Bronchus fibroblast of lung (primary cell): ENCODE data around the gene USP17L5. TPM values are rescaled to one million over a fixed set of nuclear protein-coding genes. Genes with fewer than 3 reads are reported as not detected.

Experiments used
- total RNA-seq: library from RNA; depleted of rRNA; stranded (reverse); fragments of >200 nt; gene quantifications from 2 replicates; pipeline ENCODE4 v1.2.3, GENCODE V29; 2015

USP17L5 gene, protein sequence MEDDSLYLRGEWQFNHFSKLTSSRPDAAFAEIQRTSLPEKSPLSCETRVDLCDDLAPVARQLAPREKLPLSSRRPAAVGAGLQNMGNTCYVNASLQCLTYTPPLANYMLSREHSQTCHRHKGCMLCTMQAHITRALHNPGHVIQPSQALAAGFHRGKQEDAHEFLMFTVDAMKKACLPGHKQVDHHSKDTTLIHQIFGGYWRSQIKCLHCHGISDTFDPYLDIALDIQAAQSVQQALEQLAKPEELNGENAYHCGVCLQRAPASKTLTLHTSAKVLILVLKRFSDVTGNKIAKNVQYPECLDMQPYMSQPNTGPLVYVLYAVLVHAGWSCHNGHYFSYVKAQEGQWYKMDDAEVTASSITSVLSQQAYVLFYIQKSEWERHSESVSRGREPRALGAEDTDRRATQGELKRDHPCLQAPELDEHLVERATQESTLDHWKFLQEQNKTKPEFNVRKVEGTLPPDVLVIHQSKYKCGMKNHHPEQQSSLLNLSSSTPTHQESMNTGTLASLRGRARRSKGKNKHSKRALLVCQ
- total RNA-seq = not detected in 2 replicates

DNA sequence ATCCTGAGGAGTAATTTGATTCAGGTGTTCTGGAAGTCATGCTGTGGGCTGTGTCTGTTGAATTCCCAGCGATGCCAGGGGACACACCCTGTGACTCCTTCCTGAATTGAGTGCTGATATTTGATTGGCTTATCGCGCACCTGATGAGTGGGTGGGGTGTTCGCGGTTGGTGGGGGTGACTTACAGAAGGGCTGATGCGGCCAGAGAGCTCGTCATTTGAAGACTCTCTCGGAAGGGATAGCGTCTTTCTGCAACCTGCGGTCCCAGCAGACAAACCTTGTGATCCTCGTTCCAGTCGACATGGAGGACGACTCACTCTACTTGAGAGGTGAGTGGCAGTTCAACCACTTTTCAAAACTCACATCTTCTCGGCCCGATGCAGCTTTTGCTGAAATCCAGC, at the start of gene USP17L5:
Gene USP17L5, plus strand, starts transcription at position 301 of the 400 bp plus-strand sequence. Its CDS starts 0 bp downstream, at position 301.

DNA sequence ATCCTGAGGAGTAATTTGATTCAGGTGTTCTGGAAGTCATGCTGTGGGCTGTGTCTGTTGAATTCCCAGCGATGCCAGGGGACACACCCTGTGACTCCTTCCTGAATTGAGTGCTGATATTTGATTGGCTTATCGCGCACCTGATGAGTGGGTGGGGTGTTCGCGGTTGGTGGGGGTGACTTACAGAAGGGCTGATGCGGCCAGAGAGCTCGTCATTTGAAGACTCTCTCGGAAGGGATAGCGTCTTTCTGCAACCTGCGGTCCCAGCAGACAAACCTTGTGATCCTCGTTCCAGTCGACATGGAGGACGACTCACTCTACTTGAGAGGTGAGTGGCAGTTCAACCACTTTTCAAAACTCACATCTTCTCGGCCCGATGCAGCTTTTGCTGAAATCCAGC, 14.3 kb upstream of the USP17L5 start, which contains the start of gene USP17L24:
Gene USP17L24, plus strand, starts transcription at position 301 of the 400 bp plus-strand sequence. Its CDS starts 0 bp downstream, at position 301.

DNA sequence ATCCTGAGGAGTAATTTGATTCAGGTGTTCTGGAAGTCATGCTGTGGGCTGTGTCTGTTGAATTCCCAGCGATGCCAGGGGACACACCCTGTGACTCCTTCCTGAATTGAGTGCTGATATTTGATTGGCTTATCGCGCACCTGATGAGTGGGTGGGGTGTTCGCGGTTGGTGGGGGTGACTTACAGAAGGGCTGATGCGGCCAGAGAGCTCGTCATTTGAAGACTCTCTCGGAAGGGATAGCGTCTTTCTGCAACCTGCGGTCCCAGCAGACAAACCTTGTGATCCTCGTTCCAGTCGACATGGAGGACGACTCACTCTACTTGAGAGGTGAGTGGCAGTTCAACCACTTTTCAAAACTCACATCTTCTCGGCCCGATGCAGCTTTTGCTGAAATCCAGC, 9.6 kb upstream of the USP17L5 start, which contains the start of gene USP17L25:
Gene USP17L25, plus strand, starts transcription at position 301 of the 400 bp plus-strand sequence. Its CDS starts 0 bp downstream, at position 301.

DNA sequence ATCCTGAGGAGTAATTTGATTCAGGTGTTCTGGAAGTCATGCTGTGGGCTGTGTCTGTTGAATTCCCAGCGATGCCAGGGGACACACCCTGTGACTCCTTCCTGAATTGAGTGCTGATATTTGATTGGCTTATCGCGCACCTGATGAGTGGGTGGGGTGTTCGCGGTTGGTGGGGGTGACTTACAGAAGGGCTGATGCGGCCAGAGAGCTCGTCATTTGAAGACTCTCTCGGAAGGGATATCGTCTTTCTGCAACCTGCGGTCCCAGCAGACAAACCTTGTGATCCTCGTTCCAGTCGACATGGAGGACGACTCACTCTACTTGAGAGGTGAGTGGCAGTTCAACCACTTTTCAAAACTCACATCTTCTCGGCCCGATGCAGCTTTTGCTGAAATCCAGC, 4.8 kb upstream of the USP17L5 start, which contains the start of gene USP17L26:
Gene USP17L26, plus strand, starts transcription at position 301 of the 400 bp plus-strand sequence. Its CDS starts 0 bp downstream, at position 301.

DNA sequence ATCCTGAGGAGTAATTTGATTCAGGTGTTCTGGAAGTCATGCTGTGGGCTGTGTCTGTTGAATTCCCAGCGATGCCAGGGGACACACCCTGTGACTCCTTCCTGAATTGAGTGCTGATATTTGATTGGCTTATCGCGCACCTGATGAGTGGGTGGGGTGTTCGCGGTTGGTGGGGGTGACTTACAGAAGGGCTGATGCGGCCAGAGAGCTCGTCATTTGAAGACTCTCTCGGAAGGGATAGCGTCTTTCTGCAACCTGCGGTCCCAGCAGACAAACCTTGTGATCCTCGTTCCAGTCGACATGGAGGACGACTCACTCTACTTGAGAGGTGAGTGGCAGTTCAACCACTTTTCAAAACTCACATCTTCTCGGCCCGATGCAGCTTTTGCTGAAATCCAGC, 4.6 kb downstream of the USP17L5 start, which contains the start of gene USP17L27:
Gene USP17L27, plus strand, starts transcription at position 301 of the 400 bp plus-strand sequence. Its CDS starts 0 bp downstream, at position 301.

DNA sequence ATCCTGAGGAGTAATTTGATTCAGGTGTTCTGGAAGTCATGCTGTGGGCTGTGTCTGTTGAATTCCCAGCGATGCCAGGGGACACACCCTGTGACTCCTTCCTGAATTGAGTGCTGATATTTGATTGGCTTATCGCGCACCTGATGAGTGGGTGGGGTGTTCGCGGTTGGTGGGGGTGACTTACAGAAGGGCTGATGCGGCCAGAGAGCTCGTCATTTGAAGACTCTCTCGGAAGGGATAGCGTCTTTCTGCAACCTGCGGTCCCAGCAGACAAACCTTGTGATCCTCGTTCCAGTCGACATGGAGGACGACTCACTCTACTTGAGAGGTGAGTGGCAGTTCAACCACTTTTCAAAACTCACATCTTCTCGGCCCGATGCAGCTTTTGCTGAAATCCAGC, 9.4 kb downstream of the USP17L5 start, which contains the start of gene USP17L28:
Gene USP17L28, plus strand, starts transcription at position 301 of the 400 bp plus-strand sequence. Its CDS starts 0 bp downstream, at position 301.

DNA sequence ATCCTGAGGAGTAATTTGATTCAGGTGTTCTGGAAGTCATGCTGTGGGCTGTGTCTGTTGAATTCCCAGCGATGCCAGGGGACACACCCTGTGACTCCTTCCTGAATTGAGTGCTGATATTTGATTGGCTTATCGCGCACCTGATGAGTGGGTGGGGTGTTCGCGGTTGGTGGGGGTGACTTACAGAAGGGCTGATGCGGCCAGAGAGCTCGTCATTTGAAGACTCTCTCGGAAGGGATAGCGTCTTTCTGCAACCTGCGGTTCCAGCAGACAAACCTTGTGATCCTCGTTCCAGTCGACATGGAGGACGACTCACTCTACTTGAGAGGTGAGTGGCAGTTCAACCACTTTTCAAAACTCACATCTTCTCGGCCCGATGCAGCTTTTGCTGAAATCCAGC, 14.1 kb downstream of the USP17L5 start, which contains the start of gene USP17L29:
Gene USP17L29, plus strand, starts transcription at position 301 of the 400 bp plus-strand sequence. Its CDS starts 0 bp downstream, at position 301.

DNA sequence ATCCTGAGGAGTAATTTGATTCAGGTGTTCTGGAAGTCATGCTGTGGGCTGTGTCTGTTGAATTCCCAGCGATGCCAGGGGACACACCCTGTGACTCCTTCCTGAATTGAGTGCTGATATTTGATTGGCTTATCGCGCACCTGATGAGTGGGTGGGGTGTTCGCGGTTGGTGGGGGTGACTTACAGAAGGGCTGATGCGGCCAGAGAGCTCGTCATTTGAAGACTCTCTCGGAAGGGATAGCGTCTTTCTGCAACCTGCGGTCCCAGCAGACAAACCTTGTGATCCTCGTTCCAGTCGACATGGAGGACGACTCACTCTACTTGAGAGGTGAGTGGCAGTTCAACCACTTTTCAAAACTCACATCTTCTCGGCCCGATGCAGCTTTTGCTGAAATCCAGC, 23.6 kb downstream of the USP17L5 start, which contains the start of gene USP17L30:
Gene USP17L30, plus strand, starts transcription at position 301 of the 400 bp plus-strand sequence. Its CDS starts 0 bp downstream, at position 301.

Other genes with a start within 250 kb of the USP17L5 start
- gene FAM90A26, start 169.0 kb upstream of the USP17L5 start, total RNA-seq = not detected in 2 replicates
- not detected in 2 replicates for gene USP17L10, start 128.7 kb upstream of the USP17L5 start, total RNA-seq
- not detected in 2 replicates for gene USP17L11, start 124.0 kb upstream of the USP17L5 start, total RNA-seq
- not detected in 2 replicates for gene USP17L12, start 119.3 kb upstream of the USP17L5 start, total RNA-seq
- gene USP17L13, start 114.5 kb upstream of the USP17L5 start, total RNA-seq = not detected in 2 replicates
- not detected in 2 replicates for gene USP17L15, start 105.0 kb upstream of the USP17L5 start, total RNA-seq
- gene USP17L17, start 95.5 kb upstream of the USP17L5 start, total RNA-seq = not detected in 2 replicates
- not detected in 2 replicates for gene USP17L18, start 90.8 kb upstream of the USP17L5 start, total RNA-seq
- not detected in 2 replicates for gene USP17L19, start 86.0 kb upstream of the USP17L5 start, total RNA-seq
- not detected in 2 replicates for gene USP17L20, start 81.3 kb upstream of the USP17L5 start, total RNA-seq
- gene USP17L21, start 76.5 kb upstream of the USP17L5 start, total RNA-seq = not detected in 2 replicates
- not detected in 2 replicates for gene USP17L22, start 71.8 kb upstream of the USP17L5 start, total RNA-seq
- gene USP17L24, start 14.2 kb upstream of the USP17L5 start, total RNA-seq = not detected in 2 replicates
- not detected in 2 replicates for gene USP17L25, start 9.5 kb upstream of the USP17L5 start, total RNA-seq
- gene USP17L26, start 4.7 kb upstream of the USP17L5 start, total RNA-seq = not detected in 2 replicates
- gene USP17L27, start 4.7 kb downstream of the USP17L5 start, total RNA-seq = not detected in 2 replicates
- gene USP17L28, start 9.5 kb downstream of the USP17L5 start, total RNA-seq = not detected in 2 replicates
- gene USP17L29, start 14.2 kb downstream of the USP17L5 start, total RNA-seq = not detected in 2 replicates
- not detected in 2 replicates for gene USP17L30, start 23.7 kb downstream of the USP17L5 start, total RNA-seq
- gene DEFB131A, start 105.0 kb downstream of the USP17L5 start, total RNA-seq = not detected in 2 replicates